Hepatocyte (in vitro differentiated cells): ENCODE data around the gene HMMR. TPM values are rescaled to one million over a fixed set of nuclear protein-coding genes. Genes with fewer than 3 reads are reported as not detected.
A peak's percentile ranks its signal among the peaks of the same experiment; 100 is the strongest.

Experiments
- DNase-seq: peaks from one replicate; pipeline ENCODE4 v3.0.0-alpha.2; 2016; ENCODE audit warnings: low spot score
- H2AFZ ChIP-seq: fragments of 200-600 bp; sonication (generic); 2 replicates; pipeline ENCODE4 v1.6.0; 2016; ENCODE audit warnings: antibody characterized with exemption, mild to moderate bottlenecking
- H3K27ac ChIP-seq: fragments of 200-600 bp; sonication (generic); 2 replicates; pipeline ENCODE4 v1.5.1; 2016; ENCODE audit warnings: mild to moderate bottlenecking
- H3K27me3 ChIP-seq: fragments of 200-600 bp; sonication (generic); 2 replicates; pipeline ENCODE4 v1.6.1; 2016
- H3K36me3 ChIP-seq: fragments of 200-600 bp; sonication (generic); replicated peaks from 2 replicates; pipeline ENCODE4 v1.5.1; 2016; ENCODE audit warnings: low read depth; ENCODE audit not compliant: insufficient read depth
- H3K4me1 ChIP-seq: fragments of 200-600 bp; sonication (generic); 2 replicates; pipeline ENCODE4 v1.5.1; 2016; ENCODE audit warnings: mild to moderate bottlenecking, moderate library complexity; ENCODE audit not compliant: insufficient read depth
- H3K4me2 ChIP-seq: fragments of 200-600 bp; sonication (generic); 2 replicates; pipeline ENCODE4 v1.6.0; 2016
- H3K4me3 ChIP-seq: fragments of 200-600 bp; sonication (generic); 2 replicates; pipeline ENCODE4 v1.5.1; 2016; ENCODE audit warnings: mild to moderate bottlenecking
- H3K79me2 ChIP-seq: fragments of 200-600 bp; sonication (generic); 2 replicates; pipeline ENCODE4 v1.6.0; 2017; ENCODE audit warnings: mild to moderate bottlenecking
- H3K9me2 ChIP-seq: fragments of 200-600 bp; sonication (generic); replicated peaks from 2 replicates; pipeline ENCODE4 v1.6.0; 2017; ENCODE audit warnings: mild to moderate bottlenecking; ENCODE audit not compliant: insufficient read depth
- H3K9me3 ChIP-seq: fragments of 200-600 bp; sonication (generic); 2 replicates; pipeline ENCODE4 v1.5.1; 2016; ENCODE audit warnings: low read depth, mild to moderate bottlenecking
- H4K20me1 ChIP-seq: fragments of 200-600 bp; sonication (generic); 2 replicates; pipeline ENCODE4 v1.6.0; 2016; ENCODE audit warnings: mild to moderate bottlenecking; ENCODE audit not compliant: insufficient read depth, poor library complexity, severe bottlenecking
- CTCF ChIP-seq: fragments of 200-600 bp; sonication (generic); IDR thresholded peaks from 2 replicates; pipeline ENCODE4 v1.5.1; 2016; ENCODE audit warnings: antibody characterized with exemption, mild to moderate bottlenecking; ENCODE audit not compliant: poor library complexity
- EZH2 ChIP-seq: fragments of 200-600 bp; sonication (generic); IDR thresholded peaks from 2 replicates; pipeline ENCODE4 v1.6.1; 2016; ENCODE audit warnings: antibody characterized with exemption, mild to moderate bottlenecking, borderline replicate concordance
- EZH2phosphoT487 ChIP-seq: fragments of 200-600 bp; sonication (generic); IDR thresholded peaks from one replicate; pipeline ENCODE4 v1.6.1; 2018; ENCODE audit warnings: antibody characterized with exemption, mild to moderate bottlenecking, low read depth, moderate library complexity; ENCODE audit not compliant: unreplicated experiment, severe bottlenecking
- WGBS: methylation state at CpG from one replicate; pipeline ENCODE4 v1.1.6; 2016; ENCODE audit warnings: low lambda C conversion rate; ENCODE audit errors: missing lambda C conversion rate; 5-methylcytosine and 5-hydroxymethylcytosine counted together
- polyA plus RNA-seq: library from polyadenylated mRNA; unstranded; fragments of >200 nt; fragmentation: Nextera tagmentation; extraction: Ambion mirVana; gene quantifications from 2 replicates; pipeline ENCODE4 v1.2.1, GENCODE V29; 2016
- total RNA-seq: library from RNA; depleted of rRNA; stranded (reverse); fragments of >200 nt; gene quantifications from 2 replicates; pipeline ENCODE4 v1.2.3, GENCODE V29; 2014

HMMR gene
- total and polyA plus RNA-seq, 2 experiments from 2014 or later, result 5.7 to 9.8 TPM

GRCh38 chr5:163440954-163441353 is 19.5 kb upstream of the HMMR start:
- Histone ChIP-seq H3K9me3 (no peaks in the 10 kb centered on the region), H2AFZ (no peak overlapping the region), H3K4me2 (peak overlapping the region; percentile 80), H3K4me1 (peaks cover 18% of the 10 kb centered on the region), H3K27me3 (no peaks in the 10 kb centered on the region), H3K9me2 (no peaks in the 10 kb centered on the region), H3K4me3 (no peak overlapping the region), H3K27ac (no peak overlapping the region), H3K79me2 (peaks cover 61% of the 10 kb centered on the region), H3K36me3 (peaks cover 6% of the 10 kb centered on the region), H4K20me1 (peaks cover 39% of the 10 kb centered on the region)
- no peak for DNase-seq
- 85% methylated on average over 3 of the region's 3 CpGs for WGBS
- TF ChIP-seq EZH2 (no peak), EZH2phosphoT487 (no peak), CTCF (no peak)

GRCh38 chr5:163444526-163444925 is 15.9 kb upstream of the HMMR start:
- TF ChIP-seq EZH2phosphoT487 (no peak), CTCF (no peak), EZH2 (no peak)
- H4K20me1 ChIP-seq, result peaks cover 24% of the 10 kb centered on the region

GRCh38 chr5:163445345-163445744 is 15.1 kb upstream of the HMMR start:
- no peaks in the 10 kb centered on the region for H3K9me3 ChIP-seq
- H3K36me3 ChIP-seq, result peaks cover 6% of the 10 kb centered on the region
- WGBS, result 94% methylated on average over 6 of the region's 6 CpGs
- peaks cover 15% of the 10 kb centered on the region for H4K20me1 ChIP-seq
- no peak for TF ChIP-seq CTCF
- no peak for TF ChIP-seq EZH2
- no peak for TF ChIP-seq EZH2phosphoT487
- H3K79me2 ChIP-seq, result peaks cover 33% of the 10 kb centered on the region
- no peak overlapping the region for H3K27ac ChIP-seq
- H2AFZ ChIP-seq, result no peak overlapping the region
- H3K4me2 ChIP-seq, result no peak overlapping the region
- H3K4me3 ChIP-seq, result no peak overlapping the region
- H3K27me3 ChIP-seq, result no peaks in the 10 kb centered on the region
- H3K4me1 ChIP-seq, result peaks cover 8% of the 10 kb centered on the region
- DNase-seq, result no peak
- H3K9me2 ChIP-seq, result no peaks in the 10 kb centered on the region

More at GRCh38 chr5:163444526-163444925, 15.9 kb upstream of the HMMR start:
- Histone ChIP-seq H3K27me3 (no peaks in the 10 kb centered on the region), H2AFZ (no peak overlapping the region), H3K9me2 (no peaks in the 10 kb centered on the region), H3K27ac (no peak overlapping the region), H3K4me3 (no peak overlapping the region), H3K36me3 (peaks cover 6% of the 10 kb centered on the region), H3K4me1 (peaks cover 16% of the 10 kb centered on the region), H3K4me2 (no peak overlapping the region), H3K9me3 (no peaks in the 10 kb centered on the region), H3K79me2 (peaks cover 41% of the 10 kb centered on the region)
- 73% methylated on average over 1 of the region's 1 CpG for WGBS
- no peak for DNase-seq

GRCh38 chr5:163447191-163447590 is 13.2 kb upstream of the HMMR start:
- Histone ChIP-seq H3K4me1 (no peaks in the 10 kb centered on the region), H3K27me3 (no peaks in the 10 kb centered on the region), H3K4me2 (no peak overlapping the region), H3K9me2 (no peaks in the 10 kb centered on the region), H3K36me3 (peaks cover 6% of the 10 kb centered on the region), H3K4me3 (no peak overlapping the region), H3K27ac (no peak overlapping the region), H3K9me3 (no peaks in the 10 kb centered on the region), H2AFZ (no peak overlapping the region), H3K79me2 (peaks cover 15% of the 10 kb centered on the region), H4K20me1 (no peaks in the 10 kb centered on the region)
- no peak for DNase-seq
- TF ChIP-seq EZH2, result no peak
- TF ChIP-seq EZH2phosphoT487, result no peak
- no peak for TF ChIP-seq CTCF
